Measurements from ENCODE around the gene TMEM205.

GRCh38 chr19:11300811-11301120, 45.3 kb downstream of the TMEM205 start:
- TF ChIP-seq, protein P1, sequence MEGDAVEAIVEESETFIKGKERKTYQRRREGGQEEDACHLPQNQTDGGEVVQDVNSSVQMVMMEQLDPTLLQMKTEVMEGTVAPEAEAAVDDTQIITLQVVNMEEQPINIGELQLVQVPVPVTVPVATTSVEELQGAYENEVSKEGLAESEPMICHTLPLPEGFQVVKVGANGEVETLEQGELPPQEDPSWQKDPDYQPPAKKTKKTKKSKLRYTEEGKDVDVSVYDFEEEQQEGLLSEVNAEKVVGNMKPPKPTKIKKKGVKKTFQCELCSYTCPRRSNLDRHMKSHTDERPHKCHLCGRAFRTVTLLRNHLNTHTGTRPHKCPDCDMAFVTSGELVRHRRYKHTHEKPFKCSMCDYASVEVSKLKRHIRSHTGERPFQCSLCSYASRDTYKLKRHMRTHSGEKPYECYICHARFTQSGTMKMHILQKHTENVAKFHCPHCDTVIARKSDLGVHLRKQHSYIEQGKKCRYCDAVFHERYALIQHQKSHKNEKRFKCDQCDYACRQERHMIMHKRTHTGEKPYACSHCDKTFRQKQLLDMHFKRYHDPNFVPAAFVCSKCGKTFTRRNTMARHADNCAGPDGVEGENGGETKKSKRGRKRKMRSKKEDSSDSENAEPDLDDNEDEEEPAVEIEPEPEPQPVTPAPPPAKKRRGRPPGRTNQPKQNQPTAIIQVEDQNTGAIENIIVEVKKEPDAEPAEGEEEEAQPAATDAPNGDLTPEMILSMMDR (IDR thresholded peaks at IDR 0.05; ENCODE audit: poor library complexity): no peak
- TF ChIP-seq EZH2phosphoT487 (IDR thresholded peaks at IDR 0.05; ENCODE audit: low read depth, severe bottlenecking, unreplicated experiment) (no peak), EZH2 (IDR thresholded peaks at IDR 0.05; ENCODE audit: borderline replicate concordance) (no peak)

All from hepatocyte (in vitro differentiated cells).